ENCODE results near the gene OCEL1.
"Not testable (repeated sequence)": the region's sequence is repeated elsewhere in the genome, so short reads cannot be mapped to it uniquely, and the experiment has no call there.

The OCEL1 gene

DNA sequence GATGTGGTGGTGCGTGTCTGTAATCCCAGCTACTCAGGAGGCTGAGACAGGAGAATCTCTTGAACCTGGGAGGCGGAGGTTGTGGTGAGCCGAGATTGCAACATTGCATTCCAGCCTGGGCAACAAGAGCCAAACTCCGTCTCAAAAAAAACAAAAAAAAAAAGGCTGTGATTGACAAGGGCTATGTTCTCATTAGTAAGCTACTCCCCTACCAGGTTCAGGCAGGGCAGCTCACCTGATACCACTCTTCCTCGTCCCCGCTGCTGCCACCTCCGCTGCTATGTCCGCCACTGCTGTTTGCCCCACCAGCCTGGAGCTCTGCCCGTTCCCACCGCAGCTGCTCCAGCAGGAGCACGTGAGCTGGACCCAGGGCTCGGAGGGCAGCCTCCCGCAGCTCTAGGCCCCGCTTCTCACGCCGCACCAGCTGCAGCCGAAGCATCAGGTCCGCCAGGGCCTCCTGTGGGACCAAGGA, 29.2 kb downstream of the OCEL1 start:
- no peak overlapping the region for H3K4me3 ChIP-seq (ENCODE audit: low read depth, low read length)
- no peak for DNase-seq (ENCODE audit: low read depth)

DNA sequence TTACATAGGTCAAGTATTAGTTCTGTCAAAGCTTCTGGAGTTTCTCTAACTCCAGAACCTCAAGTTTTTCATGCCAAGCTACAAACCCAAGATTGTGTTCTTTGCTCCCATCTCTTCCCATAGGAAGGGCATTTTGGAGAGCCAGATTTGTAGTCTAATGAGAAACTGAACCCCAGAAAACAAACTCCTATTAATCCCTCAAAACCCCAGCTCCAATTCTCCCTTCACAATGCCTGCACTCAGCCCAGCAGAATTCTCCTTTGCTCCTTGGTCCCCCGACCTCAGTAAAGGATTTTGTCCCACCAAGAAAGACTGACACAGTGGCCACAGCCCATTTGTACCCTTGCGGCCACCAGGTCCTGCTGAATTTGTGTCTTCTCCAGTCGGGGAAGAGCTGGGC, 30.1 kb downstream of the OCEL1 start:
- no peak overlapping the region for H3K4me3 ChIP-seq (ENCODE audit: low read depth, low read length)
- no peak for DNase-seq (ENCODE audit: low read depth)

DNA sequence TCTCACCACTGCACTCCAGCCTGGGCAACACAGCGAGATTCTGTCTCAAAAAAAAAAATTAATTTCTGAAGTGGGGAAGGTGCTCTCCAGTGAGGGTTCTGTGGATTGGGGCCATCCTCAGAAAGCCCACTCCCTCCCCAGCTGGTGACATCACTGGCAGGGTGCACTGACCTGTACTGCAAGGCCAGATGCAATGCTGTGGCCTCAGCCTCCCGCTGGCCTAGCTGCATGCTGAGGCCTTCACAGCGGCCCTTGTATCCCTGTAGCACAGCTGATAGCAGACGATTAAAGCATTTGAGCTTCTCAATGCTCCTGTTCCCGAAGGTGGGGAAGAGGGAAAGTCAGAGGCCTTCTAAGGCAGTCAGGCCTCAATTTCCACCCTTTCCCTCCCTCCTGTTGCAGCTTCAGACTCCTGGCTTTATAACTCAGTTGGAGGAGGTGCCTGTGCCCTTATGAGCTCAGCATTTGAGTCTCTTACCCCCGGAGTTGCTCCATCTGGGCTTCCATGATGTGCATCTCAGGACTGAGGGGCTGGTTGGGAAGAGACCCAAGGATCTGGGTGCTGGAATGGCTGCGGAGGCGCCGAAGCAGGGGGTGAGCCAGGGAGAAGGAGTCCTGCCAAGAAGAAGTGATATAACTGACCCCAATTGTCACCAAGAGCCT, 33.2 kb downstream of the OCEL1 start:
- no peak overlapping the region for H3K4me3 ChIP-seq (ENCODE audit: low read depth, low read length)
- no peak for DNase-seq (ENCODE audit: low read depth)

DNA sequence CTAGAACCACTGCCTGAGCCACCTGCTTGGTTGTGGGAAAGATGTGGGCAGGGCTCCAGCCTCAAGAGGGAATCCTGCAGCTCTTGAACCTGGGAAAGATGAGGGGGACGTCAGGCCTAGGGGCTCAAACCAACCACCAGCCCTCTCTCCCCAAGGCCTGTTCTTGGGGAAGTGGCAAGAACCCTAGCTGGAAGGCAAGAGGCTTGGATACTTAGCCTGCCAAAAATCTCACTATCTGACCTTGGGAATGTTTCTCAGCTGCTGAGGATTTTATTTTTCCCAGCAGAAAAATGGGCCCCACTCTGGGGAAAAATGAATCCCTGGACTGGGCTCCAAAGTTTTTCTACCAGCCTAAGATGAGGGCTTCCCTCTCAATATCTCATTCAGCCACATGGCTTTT, 33.9 kb downstream of the OCEL1 start:
- no peak for DNase-seq (ENCODE audit: low read depth)
- no peak overlapping the region for H3K4me3 ChIP-seq (ENCODE audit: low read depth, low read length)

DNA sequence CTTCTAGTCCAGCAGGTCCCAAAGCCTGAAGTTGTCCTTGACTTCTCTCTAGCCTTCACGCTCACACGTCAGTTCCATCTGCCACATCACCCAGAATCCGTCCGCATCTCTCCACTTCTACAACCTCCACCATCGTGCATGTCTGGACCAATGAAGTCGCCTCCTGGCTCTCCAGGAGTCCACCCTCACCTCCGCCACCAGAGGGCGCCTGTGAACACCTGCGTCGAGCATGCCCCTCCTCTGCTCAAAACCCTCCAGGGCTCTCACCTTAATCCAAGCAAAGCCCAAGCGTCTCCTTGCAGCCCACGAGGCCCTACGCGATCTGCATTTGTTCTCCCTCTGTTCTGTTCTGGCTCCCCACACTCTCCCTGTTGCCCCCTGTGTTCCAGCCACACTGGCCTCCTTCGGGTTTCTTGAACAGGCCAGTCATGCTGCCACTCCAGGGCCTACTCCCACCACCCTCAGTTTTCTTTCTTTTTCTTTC, 34.9 kb downstream of the OCEL1 start:
- DNase-seq (ENCODE audit: low read depth), result no peak
- no peak overlapping the region for H3K4me3 ChIP-seq (ENCODE audit: low read depth, low read length)

DNA sequence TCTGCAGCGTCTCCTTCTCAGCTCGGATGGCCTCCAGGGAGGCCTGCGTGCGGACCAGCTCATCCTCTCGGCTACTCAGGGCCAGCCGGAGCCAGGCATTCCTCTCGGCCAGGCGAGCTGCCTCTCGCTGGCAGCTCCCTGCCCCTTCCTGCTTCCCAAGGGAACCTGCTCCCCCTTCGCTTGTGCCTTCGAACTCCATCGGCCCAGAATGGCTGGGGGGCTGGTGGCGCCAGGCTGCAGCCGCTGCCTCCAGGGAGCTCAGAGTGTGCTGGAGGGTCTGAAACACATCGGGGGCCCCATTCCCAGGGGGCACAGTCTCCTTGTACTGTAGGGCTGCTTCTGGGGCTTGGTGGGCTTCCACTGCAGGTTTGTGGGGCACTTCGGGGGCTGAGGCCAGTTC, 36.5 kb downstream of the OCEL1 start:
- H3K4me3 ChIP-seq (ENCODE audit: low read depth, low read length), result no peak overlapping the region
- DNase-seq (ENCODE audit: low read depth), result no peak

DNA sequence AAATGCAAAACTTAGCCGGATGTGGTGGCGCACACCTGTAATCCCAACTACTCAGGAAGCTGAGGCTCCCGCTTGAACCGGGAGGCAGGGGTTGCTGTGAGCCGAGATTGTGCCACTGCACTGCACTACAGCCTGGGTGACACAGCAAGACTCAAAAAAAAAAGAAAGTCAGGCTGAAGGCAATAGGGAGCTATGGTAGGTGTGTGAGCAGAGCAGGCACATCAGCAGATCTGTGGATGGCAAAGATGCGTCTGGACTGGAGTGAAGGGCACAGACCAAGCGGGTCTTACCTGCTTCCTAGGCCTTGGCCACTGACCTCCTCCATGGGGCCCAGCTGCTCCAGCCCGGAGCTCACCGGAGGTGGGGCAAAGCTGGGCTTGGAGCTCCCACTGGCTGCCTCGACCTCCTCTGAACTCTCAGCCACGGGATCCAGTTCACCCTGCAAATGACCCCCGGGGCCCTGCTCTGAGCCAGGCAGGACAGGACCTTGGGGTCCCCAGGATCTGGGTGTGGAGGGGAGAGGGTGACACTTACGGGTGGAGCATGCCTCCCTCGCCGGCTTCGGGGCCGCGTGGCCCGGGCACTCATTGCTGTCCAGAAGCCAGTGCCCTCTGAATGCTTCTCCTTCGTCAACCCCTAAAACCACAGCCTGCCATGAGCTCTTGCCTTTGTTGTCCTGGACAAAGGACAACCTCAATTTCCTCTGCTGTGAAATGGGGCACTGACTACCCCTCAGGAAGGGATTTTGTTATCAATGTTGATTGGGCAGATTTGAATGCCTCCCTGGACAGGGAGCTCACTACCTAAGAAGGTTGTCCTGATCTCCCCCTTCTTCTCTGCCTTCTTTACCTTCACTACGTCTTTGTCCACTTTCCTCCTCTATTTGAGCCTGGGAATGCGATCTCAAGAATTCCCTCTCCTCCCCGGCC, 38.0 kb downstream of the OCEL1 start:
- no peak overlapping the region for H3K4me3 ChIP-seq (ENCODE audit: low read depth, low read length)
- no peak for DNase-seq (ENCODE audit: low read depth)

DNA sequence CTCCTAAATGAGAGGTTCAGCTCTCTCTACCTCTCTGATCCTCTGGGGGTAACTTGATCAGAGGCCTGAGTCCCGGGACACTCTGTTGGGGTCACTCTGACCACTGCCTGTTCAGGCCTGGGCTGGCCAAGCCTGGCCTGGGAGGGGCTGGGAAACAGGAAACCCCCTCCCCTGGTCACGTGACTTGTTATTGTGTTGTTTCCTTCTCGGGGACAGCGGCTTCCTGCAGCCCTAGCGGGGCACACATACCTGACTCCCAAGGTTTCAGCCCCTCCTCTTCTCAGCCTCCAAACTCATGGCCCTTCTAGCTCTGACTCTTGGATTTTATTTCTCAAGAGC, 38.6 kb downstream of the OCEL1 start, which contains the start of gene USHBP1:
TSS of gene USHBP1 (minus strand) at position 105 of the 339 bp plus-strand sequence. CDS start 446 bp downstream, outside the sequence.
- DNase-seq (ENCODE audit: low read depth), result no peak
- H3K4me3 ChIP-seq (ENCODE audit: low read depth, low read length), result no peak within 1 kb of the TSS

DNA sequence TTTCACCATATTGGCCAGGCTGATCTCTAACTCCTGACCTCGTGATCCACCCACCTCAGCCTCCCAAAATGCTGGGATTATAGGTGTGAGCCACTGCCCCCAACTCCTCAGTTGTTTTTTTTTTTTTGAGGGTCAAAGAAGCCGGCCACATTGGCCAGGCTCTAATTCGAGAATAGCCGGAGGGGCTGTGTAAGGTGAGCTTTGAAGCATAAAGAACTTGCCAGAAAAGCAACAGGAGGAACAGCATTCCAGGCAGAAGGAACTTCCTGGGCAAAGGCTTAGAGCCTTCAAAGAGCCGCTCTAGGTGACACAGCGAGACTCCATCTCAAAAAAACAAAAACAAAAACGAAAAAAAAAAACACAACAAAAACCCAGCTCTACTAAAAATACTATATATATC, 40.0 kb downstream of the OCEL1 start:
- no peak overlapping the region for H3K4me3 ChIP-seq (ENCODE audit: low read depth, low read length)
- DNase-seq (ENCODE audit: low read depth), result no peak

DNA sequence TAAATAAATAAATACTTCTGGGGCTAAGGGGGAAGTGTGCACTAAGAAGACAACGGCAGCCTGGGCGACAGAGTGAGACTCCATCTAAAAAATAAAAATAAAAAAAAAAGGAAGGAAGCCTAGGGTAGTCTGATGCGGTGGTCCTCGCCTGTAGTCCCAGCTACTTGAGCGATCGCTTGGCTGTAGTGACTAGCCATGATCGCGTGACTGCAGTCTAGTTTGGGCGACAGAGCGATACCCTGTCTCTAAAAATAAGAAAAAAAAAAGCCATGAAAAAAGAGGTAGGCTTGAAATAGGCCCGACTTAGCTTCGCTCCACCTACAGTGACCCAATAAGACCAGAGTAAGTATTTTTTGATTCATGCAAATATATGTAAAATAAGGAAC, 40.6 kb downstream of the OCEL1 start:
- H3K4me3 ChIP-seq (ENCODE audit: low read depth, low read length), result no peak overlapping the region
- DNase-seq (ENCODE audit: low read depth), result no peak

DNA sequence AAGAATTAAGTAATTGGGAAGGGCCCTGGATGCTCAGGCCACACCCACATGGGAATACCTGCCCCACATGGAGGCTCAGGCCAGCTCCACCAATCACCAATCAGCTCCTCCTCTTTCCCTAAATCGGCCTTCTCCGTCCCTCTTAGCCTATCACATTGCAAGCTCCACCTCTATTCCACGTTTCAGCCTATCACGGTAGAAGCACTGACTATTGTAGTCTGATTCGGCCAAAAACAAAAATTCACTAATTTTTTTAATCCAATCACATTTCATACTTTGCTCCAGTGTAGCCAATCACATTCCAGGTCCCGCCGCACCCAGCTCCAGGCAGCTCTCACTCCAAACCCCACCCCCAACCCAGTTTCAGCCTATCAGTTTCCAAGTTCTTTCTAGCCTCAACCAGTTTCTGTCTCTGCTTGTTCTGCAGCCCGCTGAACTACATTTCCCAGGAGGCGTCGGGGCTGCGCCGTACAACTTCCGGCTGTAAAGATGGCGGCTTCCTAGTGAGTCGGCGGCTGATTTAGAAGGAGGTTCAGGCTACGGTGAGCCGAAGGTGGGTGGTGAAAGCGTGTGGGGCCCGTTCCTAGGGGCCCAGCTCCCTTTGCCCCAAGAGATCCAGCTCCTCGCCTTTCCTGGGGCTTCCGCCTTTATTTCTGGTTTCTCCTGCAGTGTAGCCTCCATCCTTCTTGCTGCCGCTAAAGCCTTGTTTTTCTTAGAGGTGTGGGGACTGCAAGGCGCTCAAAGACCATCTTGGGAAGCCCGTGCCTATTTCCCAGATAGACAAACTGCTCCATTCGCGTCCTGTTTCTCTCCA, 41.2 kb downstream of the OCEL1 start, which contains the start of gene BABAM1:
TSS of gene BABAM1 (plus strand) at position 469 of the 814 bp plus-strand sequence. CDS start 1,364 bp downstream, outside the sequence.
- peak; percentile 99 for DNase-seq (ENCODE audit: low read depth)
- H3K4me3 ChIP-seq (ENCODE audit: low read depth, low read length), result peak within 1 kb of the TSS; percentile 99

DNA sequence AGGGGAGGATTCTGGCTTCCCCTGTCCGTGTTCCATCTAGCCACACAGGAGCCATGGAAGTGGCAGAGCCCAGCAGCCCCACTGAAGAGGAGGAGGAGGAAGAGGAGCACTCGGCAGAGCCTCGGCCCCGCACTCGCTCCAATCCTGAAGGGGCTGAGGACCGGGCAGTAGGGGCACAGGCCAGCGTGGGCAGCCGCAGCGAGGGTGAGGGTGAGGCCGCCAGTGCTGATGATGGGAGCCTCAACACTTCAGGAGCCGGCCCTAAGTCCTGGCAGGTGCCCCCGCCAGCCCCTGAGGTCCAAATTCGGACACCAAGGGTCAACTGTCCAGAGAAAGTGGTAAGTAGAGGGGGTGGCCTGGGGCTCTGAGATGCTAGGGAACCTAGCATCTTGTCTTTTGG, 42.7 kb downstream of the OCEL1 start:
- H3K4me3 ChIP-seq (ENCODE audit: low read depth, low read length), result no peak overlapping the region
- DNase-seq (ENCODE audit: low read depth), result no peak

DNA sequence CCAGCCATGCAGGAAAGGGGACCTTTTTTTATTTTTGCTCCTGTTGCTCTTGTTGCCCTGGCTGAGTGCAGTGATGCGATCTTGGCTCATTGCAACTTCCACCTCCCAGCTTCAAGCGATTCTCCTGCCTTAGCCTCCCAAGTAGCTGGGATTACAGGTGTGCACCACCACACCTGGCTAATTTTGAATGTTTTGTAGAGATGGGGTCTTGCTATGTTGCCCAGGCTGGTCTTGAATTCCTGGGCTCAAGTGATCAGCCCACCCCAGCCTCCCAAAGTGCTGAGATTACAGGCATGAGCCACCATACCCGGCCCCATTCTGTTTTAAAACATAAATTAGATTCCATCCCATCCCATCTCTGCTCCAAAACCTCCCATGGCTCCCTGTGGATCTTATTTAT, 48.9 kb downstream of the OCEL1 start:
- DNase-seq (ENCODE audit: low read depth); H3K4me3 ChIP-seq (ENCODE audit: low read depth, low read length): not testable (repeated sequence)

DNA sequence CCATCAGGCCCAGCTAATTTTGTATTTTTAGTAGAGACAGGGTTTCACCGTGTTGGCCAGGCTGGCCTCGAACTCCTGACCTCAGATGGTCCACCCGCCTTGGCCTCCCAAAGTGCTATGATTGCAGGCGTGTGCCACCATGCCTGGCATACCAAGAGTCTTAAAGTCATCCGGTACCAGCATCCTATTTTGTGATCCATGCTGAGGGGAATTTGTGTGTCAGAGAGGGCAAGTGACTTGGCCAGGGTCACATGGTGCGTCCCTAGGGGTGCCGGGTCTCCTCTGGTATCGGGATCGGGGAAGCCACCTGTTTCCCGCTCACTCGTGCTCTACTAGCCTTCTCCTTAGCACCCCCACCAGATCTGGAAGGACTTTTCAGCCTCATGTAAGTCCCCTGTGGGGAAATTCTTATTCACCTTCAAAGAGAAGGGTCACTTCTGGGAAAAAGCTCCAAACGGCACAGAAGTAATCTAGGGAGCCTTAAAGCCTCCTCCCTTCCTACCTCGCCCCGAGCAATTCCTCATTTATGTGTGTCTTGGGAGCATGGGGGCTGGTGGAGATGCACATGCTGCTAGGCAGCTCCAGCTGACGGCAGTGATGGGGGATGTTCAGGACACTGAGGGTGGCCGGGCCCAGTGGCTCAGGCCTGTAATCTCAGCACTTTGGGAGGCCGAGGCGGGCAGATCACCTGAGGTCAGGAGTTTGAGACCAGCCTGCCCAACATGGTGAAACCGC, 49.6 kb downstream of the OCEL1 start:
- no peak overlapping the region for H3K4me3 ChIP-seq (ENCODE audit: low read depth, low read length)
- no peak for DNase-seq (ENCODE audit: low read depth)
